ENCODE measurements around the gene GARIN5A. TPM values are rescaled to one million over a fixed set of nuclear protein-coding genes. Genes with fewer than 3 reads are reported as not detected.
"Not testable (repeated sequence)": the region's sequence is repeated elsewhere in the genome, so short reads cannot be mapped to it uniquely, and the experiment has no call there.

The GARIN5A gene
- total RNA-seq, 1 donor from 2014 or later, result not detected

- no peak for DNase-seq (ENCODE audit: low read depth, low spot score)
Measured at GRCh38 chr19:50488389-50489194, 11.9 kb upstream of the GARIN5A start.

GRCh38 chr19:50486823-50487515 is 10.3 kb upstream of the GARIN5A start:
- no peak for DNase-seq (ENCODE audit: low read depth, low spot score)

- DNase-seq (ENCODE audit: low read depth, low spot score), result no peak
Measured at GRCh38 chr19:50485284-50485955, 8.8 kb upstream of the GARIN5A start.

GRCh38 chr19:50482916-50483315 is 6.3 kb upstream of the GARIN5A start:
- DNase-seq (ENCODE audit: low read depth, low spot score), result no peak

- no peak for DNase-seq (ENCODE audit: low read depth, low spot score)
Measured at GRCh38 chr19:50482271-50482855, 5.7 kb upstream of the GARIN5A start.

GRCh38 chr19:50481351-50482149 is 4.9 kb upstream of the GARIN5A start:
- DNase-seq (ENCODE audit: low read depth, low spot score), result no peak

- DNase-seq (ENCODE audit: low read depth, low spot score), result no peak
Measured at GRCh38 chr19:50480281-50481111, 3.8 kb upstream of the GARIN5A start.

GRCh38 chr19:50479761-50480251 is 3.2 kb upstream of the GARIN5A start:
- DNase-seq (ENCODE audit: low read depth, low spot score), result no peak

GRCh38 chr19:50478901-50479715 is 2.5 kb upstream of the GARIN5A start:
- no peak for DNase-seq (ENCODE audit: low read depth, low spot score)

- no peak for DNase-seq (ENCODE audit: low read depth, low spot score)
Measured at GRCh38 chr19:50477751-50478515, 1.3 kb upstream of the GARIN5A start.

GRCh38 chr19:50476907-50477238 is 225 bp upstream of the GARIN5A start:
- DNase-seq (ENCODE audit: low read depth, low spot score), result no peak

GRCh38 chr19:50475736-50476223 is 868 bp downstream of the GARIN5A start:
- DNase-seq (ENCODE audit: low read depth, low spot score), result no peak

GRCh38 chr19:50475101-50475568 is 1.5 kb downstream of the GARIN5A start:
- no peak for DNase-seq (ENCODE audit: low read depth, low spot score)

GRCh38 chr19:50473336-50473735 is 3.3 kb downstream of the GARIN5A start:
- not testable (repeated sequence) for DNase-seq (ENCODE audit: low read depth, low spot score)

GRCh38 chr19:50468818-50469217 is 7.8 kb downstream of the GARIN5A start:
- no peak for DNase-seq (ENCODE audit: low read depth, low spot score)

- no peak for DNase-seq (ENCODE audit: low read depth, low spot score)
Measured at GRCh38 chr19:50467566-50467965, 9.1 kb downstream of the GARIN5A start.

GRCh38 chr19:50466706-50467039 is 10.0 kb downstream of the GARIN5A start:
- no peak for DNase-seq (ENCODE audit: low read depth, low spot score)

- DNase-seq (ENCODE audit: low read depth, low spot score), result no peak
Measured at GRCh38 chr19:50465986-50466705, 10.5 kb downstream of the GARIN5A start.

All from pulmonary artery endothelial cell (primary cell).